GM12874 (cell line): Measurements from ENCODE around the gene SURF6.

Source experiments
- CTCF ChIP-seq: IDR thresholded peaks from 2 replicates; pipeline ENCODE4 v1.5.1; 2011; ENCODE audit warnings: low read depth, mild to moderate bottlenecking, control low read depth, low read length, moderate library complexity; ENCODE audit not compliant: insufficient read depth

The SURF6 gene

GRCh38 chr9:133367221-133367620 lies 31.2 kb upstream of the SURF6 start:
- no peak for TF ChIP-seq CTCF

GRCh38 chr9:133366435-133366834 lies 30.4 kb upstream of the SURF6 start:
- no peak for TF ChIP-seq CTCF

DNA sequence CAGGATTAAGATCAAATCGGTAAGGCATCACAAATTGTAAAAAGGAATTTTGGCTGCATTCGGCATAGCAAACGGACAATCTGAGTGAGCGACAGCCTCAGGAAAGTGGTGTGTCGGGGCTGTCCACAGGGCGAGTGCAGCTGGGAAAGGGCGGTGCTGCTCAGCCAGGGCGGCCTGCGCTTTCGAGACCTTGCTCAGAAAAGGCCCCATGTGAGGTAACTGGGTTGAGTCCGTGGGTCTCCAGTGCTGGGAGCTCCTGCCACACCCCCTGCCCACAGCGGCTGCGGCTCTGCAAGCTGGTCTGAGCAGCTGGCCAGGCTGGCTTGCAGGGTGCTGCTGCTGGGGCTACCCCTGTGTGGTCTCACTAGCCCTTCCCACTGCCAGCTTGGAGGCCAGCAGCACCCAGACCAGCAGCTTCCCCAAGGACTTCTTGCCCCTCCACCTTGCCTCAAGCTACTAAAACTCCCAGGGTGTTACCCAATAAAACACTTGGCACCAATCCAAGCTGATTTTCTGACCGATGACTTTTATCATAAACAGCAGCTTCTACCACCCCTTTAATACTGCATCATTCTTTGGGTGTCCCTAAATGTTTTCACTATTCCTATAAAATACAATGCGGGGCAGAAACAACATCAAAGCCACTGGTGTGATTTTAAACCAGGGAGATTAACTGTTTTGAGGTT lies 26.5 kb upstream of the SURF6 start:
- TF ChIP-seq CTCF, result no peak

- TF ChIP-seq CTCF, result no peak
These were observed 25.6 kb upstream of the SURF6 start for GRCh38 chr9:133361507-133362092.

- no peak for TF ChIP-seq CTCF
These were observed 24.7 kb upstream of the SURF6 start for GRCh38 chr9:133360400-133361393.

DNA sequence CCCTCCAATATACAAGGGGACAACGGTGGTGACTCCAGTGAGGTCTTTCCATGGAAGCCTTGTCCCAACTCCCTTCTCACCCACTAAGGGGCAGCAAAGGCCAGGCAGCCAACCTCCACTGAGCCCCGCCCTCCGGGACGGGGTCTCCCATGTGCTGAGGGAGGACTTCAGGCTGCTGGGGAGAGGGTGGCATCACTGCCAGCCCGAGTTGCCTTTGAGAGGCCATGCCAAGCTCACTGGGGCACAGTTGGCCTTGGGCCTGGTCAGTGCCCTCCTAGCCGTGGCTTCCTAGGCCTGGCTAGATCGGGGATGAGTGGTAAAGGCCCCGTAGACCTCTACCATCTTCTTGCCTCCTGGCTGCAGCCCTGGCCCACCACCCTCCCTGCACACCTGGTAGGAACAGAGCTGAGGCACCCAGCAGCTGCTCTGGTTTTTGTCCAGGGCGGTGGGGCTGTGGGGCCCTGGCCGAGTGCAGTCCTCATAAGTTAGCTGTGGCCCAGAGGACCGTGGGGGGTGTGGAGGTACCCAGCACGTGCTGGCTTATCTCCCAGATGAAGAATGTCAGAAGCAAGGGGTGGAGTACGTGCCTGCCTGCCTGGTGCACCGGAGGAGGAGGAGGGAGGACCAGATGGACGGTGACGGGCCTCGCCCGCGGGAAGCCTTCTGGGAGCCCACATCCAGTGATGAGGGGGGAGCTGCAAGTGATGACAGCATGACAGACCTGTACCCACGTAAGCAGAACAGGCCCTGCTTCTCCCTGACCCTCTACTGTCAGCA lies 23.6 kb upstream of the SURF6 start:
- 0 out of 2 replicates have a peak, but pooled peaks have one; percentile 15 for TF ChIP-seq CTCF
